ENCODE measurements around the gene GSG1L. TPM values are rescaled to one million over a fixed set of nuclear protein-coding genes. Genes with fewer than 3 reads are reported as not detected.

The GSG1L gene
- total RNA-seq, 2 donors from 2014 or later: 0.29 TPM; not detected in 1

DNA sequence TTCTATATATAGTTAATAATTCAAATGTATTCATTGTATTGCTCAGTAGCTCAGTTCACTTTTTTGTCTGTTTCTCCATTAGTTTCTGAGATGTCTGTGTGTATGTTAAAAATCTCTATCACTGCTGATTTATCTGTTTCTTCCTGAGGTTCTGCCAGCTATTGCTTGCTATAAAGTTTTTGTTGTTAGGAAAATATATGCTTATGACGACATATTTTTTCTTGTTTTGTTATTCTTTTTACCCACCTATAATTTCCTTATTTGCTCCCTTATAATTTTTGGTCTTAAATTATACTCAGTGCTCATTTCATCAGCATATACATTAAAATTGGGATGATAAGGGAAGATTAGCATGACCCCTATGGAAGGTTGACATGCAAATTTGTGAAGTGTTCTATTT lies 200.6 kb downstream of the GSG1L start:
- no peak for ATAC-seq (replicated peaks)
- H3K27ac Mint-ChIP-seq: no peak overlapping the region
- H3K4me3 Mint-ChIP-seq: no peak overlapping the region
- no peaks in the 10 kb centered on the region for H3K4me1 Mint-ChIP-seq
- H3K36me3 Mint-ChIP-seq (ENCODE audit: low read depth): no peaks in the 10 kb centered on the region
- peaks cover 21% of the 10 kb centered on the region for H3K9me3 Mint-ChIP-seq
- H3K27me3 Mint-ChIP-seq: peaks cover 3% of the 10 kb centered on the region

DNA sequence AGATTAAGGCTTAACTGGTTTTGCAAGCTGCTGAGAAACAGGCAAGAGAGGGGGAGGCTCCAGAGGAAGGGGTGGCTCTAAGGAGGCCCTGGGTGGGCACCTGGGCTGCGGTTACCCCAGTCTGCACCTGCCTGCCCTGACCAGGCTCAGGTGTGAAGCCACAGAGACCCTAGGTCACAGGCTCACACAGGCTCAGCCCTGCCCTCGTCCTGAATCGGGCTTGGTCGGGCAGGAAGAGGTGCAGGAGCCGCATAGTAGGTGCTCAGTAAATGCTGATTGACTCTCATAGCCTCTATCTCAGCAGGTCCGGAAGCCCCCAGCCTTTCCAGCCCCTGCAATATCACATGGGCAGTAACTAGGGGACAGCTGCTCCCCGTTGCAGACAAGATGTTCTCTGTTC lies 203.4 kb downstream of the GSG1L start:
- H3K27ac Mint-ChIP-seq: no peak overlapping the region
- no peaks in the 10 kb centered on the region for H3K4me1 Mint-ChIP-seq
- H3K9me3 Mint-ChIP-seq: peaks cover 17% of the 10 kb centered on the region
- no peaks in the 10 kb centered on the region for H3K36me3 Mint-ChIP-seq (ENCODE audit: low read depth)
- no peak for ATAC-seq (replicated peaks)
- H3K27me3 Mint-ChIP-seq: peaks cover 7% of the 10 kb centered on the region
- no peak overlapping the region for H3K4me3 Mint-ChIP-seq

DNA sequence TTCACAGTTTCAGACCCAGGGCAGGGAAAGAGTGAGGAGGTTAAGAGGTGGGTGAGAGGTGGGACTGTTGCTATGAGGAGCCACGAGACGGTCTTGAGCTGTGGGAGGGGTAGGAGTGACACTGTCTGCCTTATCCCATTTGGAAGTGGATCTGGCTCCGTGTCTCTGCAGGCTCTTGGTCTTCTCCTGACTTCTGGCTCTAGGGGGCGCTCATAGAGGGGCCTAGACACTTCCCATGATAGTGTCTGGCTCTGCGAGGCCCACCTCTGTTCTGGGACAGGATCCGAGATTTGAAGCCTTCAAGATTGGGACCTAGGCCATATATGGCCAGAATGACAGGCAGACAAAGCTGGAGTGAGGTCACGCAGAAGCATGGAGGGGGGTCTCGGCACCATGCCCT lies 204.5 kb downstream of the GSG1L start:
- no peak for ATAC-seq (replicated peaks)
- Mint-ChIP-seq H3K4me1 (no peaks in the 10 kb centered on the region), H3K27me3 (peaks cover 10% of the 10 kb centered on the region), H3K4me3 (no peak overlapping the region), H3K9me3 (peaks cover 16% of the 10 kb centered on the region), H3K36me3 (ENCODE audit: low read depth) (no peaks in the 10 kb centered on the region), H3K27ac (no peak overlapping the region)

DNA sequence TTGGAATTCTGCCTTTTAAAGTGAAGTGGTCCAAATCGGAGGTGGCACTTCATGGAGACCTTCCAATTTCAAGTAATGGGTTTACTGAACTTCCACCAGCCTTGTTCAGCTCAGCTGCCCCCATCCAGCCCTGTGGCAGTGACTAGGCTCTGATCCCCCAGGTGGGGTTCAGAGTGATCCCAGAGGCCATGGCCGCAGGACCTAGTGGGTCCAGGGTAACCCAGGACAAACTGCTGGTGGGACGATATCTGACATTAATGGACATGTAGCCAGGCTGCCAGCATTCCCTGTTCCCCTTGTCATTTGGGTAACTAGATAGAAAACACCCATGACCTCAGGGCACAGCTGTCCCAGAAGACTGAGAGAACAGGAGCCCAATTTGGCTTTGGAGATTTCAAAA lies 209.9 kb downstream of the GSG1L start:
- no peak overlapping the region for H3K4me3 Mint-ChIP-seq
- ATAC-seq (replicated peaks): no peak
- no peak overlapping the region for H3K27ac Mint-ChIP-seq
- H3K4me1 Mint-ChIP-seq: no peaks in the 10 kb centered on the region
- peaks cover 38% of the 10 kb centered on the region for H3K27me3 Mint-ChIP-seq
- no peaks in the 10 kb centered on the region for H3K9me3 Mint-ChIP-seq
- no peaks in the 10 kb centered on the region for H3K36me3 Mint-ChIP-seq (ENCODE audit: low read depth)

DNA sequence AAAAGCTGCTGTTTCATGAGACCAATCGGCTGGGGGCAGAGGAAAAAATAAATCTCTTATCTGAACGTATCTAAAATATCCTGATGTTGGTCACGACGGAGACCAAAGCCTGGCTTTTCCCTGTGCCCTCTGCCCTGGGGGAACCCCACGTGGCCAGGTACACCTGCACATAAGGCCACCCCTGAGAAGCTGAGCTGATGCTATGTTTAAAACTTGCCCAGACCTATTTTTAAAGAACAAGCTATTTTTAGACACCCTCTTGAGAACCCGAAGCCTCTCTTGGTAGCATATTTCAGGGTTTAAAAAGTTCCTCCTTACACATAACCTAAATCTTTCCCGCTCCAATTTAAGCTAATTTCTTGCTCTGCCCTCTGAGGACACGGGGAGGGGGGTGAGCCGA lies 210.4 kb downstream of the GSG1L start:
- Mint-ChIP-seq H3K36me3 (ENCODE audit: low read depth) (no peaks in the 10 kb centered on the region), H3K27ac (no peak overlapping the region), H3K27me3 (peaks cover 41% of the 10 kb centered on the region), H3K4me1 (no peaks in the 10 kb centered on the region), H3K9me3 (no peaks in the 10 kb centered on the region), H3K4me3 (no peak overlapping the region)
- ATAC-seq (replicated peaks): no peak

DNA sequence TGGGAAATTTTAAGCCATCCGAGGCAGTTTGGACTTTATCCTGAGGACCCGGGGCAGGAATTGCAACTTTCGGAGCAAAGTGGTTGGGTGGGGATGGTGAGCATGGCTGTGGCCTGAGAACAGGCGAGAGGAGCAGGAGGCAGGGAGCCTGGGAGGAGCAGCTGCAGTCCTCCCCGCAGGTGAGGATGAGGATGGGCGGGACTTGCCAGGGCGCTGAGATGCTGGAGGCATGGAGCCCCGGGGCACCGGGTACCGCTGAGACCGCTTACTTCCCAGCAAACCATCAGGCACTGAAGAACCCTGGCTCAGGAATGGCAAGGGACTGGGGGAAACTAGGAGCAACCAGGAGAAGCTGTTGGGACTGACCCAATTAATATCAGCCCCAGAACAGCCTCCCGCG lies 210.8 kb downstream of the GSG1L start:
- ATAC-seq (replicated peaks): no peak

DNA sequence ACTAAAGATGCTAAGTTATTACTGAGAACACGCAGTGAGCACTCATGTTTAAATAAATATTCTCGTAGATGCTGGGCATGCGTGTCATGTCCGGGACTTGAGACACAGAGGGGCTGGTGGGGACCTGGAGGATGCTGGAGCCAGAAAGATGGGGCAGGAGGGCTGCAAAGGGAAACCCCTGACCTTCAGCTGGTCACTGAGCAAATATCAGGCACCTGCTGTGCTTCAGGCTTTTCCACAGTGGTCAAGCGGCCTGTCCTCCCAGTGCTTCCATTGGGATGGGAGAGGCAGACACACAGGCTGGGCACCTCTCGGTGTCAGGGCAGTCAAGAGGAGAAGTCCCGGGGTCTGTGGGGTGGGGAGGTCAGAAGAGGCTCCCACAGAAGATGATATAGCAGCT lies 211.4 kb downstream of the GSG1L start:
- H3K9me3 Mint-ChIP-seq: no peaks in the 10 kb centered on the region
- H3K4me3 Mint-ChIP-seq: no peak overlapping the region
- H3K27me3 Mint-ChIP-seq: peaks cover 40% of the 10 kb centered on the region
- H3K27ac Mint-ChIP-seq: no peak overlapping the region
- ATAC-seq (replicated peaks): no peak
- no peaks in the 10 kb centered on the region for H3K4me1 Mint-ChIP-seq
- H3K36me3 Mint-ChIP-seq (ENCODE audit: low read depth): no peaks in the 10 kb centered on the region

More for the DNA sequence above, 210.8 kb downstream of the GSG1L start:
- Mint-ChIP-seq H3K9me3 (no peaks in the 10 kb centered on the region), H3K27ac (no peak overlapping the region), H3K4me1 (no peaks in the 10 kb centered on the region), H3K27me3 (peaks cover 41% of the 10 kb centered on the region), H3K36me3 (ENCODE audit: low read depth) (no peaks in the 10 kb centered on the region), H3K4me3 (no peak overlapping the region)

DNA sequence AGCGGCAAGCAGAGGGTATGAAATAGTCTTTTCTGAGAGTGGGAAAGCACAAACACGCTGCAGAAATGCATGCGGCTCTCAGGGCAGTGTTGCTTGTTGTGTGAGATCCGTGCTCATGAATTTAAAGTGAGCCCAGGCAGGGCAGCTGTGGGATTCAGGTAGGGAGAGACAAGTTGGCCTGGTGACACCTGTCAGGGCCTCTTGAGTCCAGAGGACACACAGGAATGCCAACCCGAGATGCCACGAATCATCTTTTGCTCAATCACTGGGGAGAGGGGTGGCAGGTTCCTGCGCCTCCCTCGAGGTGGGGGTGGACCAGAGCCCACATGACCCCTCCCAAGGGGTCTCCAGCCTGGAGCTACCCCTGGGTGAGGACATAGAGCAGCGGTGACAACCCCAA lies 211.9 kb downstream of the GSG1L start:
- H3K27me3 Mint-ChIP-seq: peaks cover 41% of the 10 kb centered on the region
- no peaks in the 10 kb centered on the region for H3K36me3 Mint-ChIP-seq (ENCODE audit: low read depth)
- no peaks in the 10 kb centered on the region for H3K4me1 Mint-ChIP-seq
- H3K9me3 Mint-ChIP-seq: no peaks in the 10 kb centered on the region
- H3K27ac Mint-ChIP-seq: no peak overlapping the region
- no peak overlapping the region for H3K4me3 Mint-ChIP-seq
- ATAC-seq (replicated peaks): no peak

DNA sequence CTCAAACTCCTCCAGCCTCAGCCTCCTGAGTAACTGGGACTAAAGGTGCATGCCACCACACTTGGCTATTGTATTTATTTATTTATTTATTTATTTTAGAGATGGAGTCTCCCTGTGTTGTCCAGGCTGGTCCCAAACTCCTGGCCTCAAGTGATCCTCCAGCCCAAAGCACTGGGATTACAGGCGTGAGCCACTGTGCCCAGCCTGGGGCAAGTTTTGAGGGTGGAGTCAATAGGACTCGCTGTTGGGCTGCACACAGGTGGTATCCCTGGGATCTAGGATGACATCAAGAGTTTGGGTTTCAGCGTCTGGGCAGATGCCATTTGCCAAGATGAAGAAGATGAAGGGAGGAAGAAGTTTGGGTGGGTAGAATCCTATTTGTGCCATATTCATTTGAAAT lies 213.9 kb downstream of the GSG1L start:
- Mint-ChIP-seq H3K4me3 (no peak overlapping the region), H3K36me3 (ENCODE audit: low read depth) (no peaks in the 10 kb centered on the region), H3K27ac (no peak overlapping the region), H3K9me3 (no peaks in the 10 kb centered on the region), H3K4me1 (no peaks in the 10 kb centered on the region), H3K27me3 (peaks cover 46% of the 10 kb centered on the region)
- ATAC-seq (replicated peaks): no peak

DNA sequence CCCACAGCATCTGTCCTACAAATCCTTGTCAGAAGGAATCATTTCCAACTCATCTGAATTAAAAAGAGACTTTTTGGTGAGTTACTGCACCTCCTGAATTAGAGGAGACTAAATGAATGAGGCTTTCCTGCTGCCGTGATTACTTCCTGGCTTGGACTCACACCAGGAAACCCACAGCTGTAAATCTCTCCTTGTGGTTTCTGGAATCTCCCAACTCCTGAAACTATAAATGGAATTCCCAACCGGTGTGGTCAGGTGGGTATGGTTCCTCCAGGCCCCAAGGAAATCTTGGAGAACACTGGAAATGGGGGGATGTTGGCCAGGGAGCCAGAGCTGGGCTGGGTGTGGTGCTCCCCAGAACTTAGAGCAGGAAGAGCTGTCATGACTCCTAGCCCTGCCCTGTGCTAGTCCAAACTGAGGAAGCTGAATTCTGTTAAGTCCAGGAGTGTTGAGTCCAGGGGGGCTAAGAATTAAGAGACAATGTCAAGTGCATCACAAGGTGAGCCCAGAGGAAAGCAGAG lies 216.4 kb downstream of the GSG1L start:
- Mint-ChIP-seq H3K36me3 (ENCODE audit: low read depth) (no peaks in the 10 kb centered on the region), H3K9me3 (no peaks in the 10 kb centered on the region), H3K27ac (no peak overlapping the region), H3K27me3 (peaks cover 47% of the 10 kb centered on the region), H3K4me3 (no peak overlapping the region), H3K4me1 (no peaks in the 10 kb centered on the region)
- no peak for ATAC-seq (replicated peaks)

DNA sequence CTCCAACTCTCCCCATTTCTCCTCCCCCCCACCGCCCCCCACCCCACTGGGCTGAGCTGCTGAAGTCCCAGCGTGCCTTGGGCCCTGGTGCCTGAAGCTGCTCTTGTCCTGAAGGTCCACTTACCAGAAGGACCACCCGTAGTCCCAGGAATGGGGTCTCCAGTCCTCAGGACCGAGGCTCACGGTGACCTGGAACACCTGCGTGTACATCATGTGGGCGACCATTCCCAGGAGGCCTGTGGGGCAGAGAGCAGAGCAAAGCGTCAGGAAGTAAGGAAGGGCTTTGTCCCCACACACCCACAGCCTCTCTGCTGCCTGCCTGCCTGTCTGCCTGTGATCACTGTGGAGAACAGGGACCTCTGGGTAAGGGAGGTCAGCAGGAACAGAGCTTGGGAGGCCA lies 218.7 kb downstream of the GSG1L start:
- H3K9me3 Mint-ChIP-seq: no peaks in the 10 kb centered on the region
- no peak for ATAC-seq (replicated peaks)
- no peak overlapping the region for H3K4me3 Mint-ChIP-seq
- no peak overlapping the region for H3K27ac Mint-ChIP-seq
- no peaks in the 10 kb centered on the region for H3K4me1 Mint-ChIP-seq
- H3K36me3 Mint-ChIP-seq (ENCODE audit: low read depth): no peaks in the 10 kb centered on the region
- peaks cover 33% of the 10 kb centered on the region for H3K27me3 Mint-ChIP-seq

DNA sequence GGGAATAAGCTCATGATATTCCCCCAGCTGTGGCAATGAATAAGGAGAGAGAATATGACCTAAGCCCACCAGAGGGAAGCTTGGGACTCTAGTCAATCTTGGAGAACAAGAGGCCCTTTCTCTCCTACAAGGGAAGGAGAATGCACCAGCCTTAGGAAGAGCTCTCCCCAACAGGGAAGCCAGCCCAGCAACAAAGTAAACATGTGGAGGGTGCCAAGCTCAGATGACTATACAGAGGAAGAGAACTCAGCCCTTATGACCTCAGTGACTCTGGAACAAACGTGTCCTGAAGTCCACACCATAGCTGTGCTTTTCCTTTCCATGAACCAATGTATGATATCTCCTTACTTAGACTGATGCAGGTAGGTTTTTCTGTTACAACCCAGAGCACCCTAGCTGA lies 219.7 kb downstream of the GSG1L start:
- Mint-ChIP-seq H3K4me3 (no peak overlapping the region), H3K27ac (no peak overlapping the region), H3K36me3 (ENCODE audit: low read depth) (no peaks in the 10 kb centered on the region), H3K9me3 (no peaks in the 10 kb centered on the region), H3K27me3 (peaks cover 34% of the 10 kb centered on the region), H3K4me1 (no peaks in the 10 kb centered on the region)
- ATAC-seq (replicated peaks): no peak

DNA sequence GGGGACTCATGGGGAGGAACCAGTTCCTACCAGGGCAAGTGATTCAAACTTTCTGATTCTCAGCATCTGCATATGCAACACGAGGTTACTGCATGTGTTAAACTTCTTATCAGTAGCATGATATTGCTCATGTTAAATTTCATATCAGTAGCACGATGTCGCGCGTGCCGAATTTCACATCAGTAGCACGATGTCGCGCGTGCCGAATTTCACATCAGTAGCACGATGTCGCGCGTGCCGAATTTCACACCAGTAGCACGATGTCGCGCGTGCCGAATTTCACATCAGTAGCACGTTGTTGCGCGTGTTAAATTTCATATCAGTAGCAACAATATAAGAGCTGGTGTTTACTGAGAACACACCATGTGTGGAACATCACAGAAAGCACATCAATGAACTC lies 221.6 kb downstream of the GSG1L start:
- H3K4me3 Mint-ChIP-seq: no peak overlapping the region
- H3K36me3 Mint-ChIP-seq (ENCODE audit: low read depth): no peaks in the 10 kb centered on the region
- H3K4me1 Mint-ChIP-seq: no peaks in the 10 kb centered on the region
- no peak for ATAC-seq (replicated peaks)
- peaks cover 34% of the 10 kb centered on the region for H3K27me3 Mint-ChIP-seq
- H3K9me3 Mint-ChIP-seq: peaks cover under 1% of the 10 kb centered on the region
- no peak overlapping the region for H3K27ac Mint-ChIP-seq

DNA sequence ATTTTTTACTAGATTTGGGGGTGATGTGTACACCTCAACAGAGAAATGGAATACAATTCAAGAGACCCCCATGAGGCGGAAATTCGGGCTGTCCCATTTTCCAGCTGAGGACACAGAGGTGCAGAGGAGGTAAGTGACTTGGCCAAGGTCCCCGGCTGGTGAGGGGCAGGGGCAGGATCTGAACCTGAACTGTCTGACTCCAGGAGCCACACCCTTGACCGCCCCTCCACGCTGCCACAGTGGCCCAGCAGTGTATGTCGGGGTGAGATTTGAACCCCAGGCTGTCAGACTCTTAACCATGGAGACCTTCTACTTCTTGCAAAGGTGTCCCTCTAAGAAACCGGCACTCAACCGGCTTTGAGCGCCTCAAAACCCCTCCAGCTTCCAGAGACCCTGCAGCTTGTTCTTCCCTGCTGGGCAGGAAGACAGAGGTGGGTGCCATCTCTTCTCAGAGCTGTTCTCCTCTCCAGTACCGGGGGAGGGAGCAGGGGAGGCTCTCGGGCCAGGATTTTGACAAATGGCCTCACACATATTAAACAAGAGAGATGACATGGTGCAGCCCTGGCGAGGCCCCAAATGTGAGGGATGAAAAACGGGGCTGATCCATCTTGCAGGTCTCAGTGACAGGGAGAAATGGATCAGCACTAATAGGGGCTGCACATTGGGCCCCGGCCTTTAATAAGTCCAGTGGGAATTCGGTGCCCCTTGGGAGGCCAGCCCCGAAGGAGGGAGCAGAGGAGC lies 222.3 kb downstream of the GSG1L start:
- Mint-ChIP-seq H3K27me3 (peaks cover 41% of the 10 kb centered on the region), H3K36me3 (ENCODE audit: low read depth) (no peaks in the 10 kb centered on the region), H3K9me3 (peaks cover 5% of the 10 kb centered on the region), H3K27ac (no peak overlapping the region), H3K4me3 (no peak overlapping the region), H3K4me1 (no peaks in the 10 kb centered on the region)
- ATAC-seq (replicated peaks): no peak

DNA sequence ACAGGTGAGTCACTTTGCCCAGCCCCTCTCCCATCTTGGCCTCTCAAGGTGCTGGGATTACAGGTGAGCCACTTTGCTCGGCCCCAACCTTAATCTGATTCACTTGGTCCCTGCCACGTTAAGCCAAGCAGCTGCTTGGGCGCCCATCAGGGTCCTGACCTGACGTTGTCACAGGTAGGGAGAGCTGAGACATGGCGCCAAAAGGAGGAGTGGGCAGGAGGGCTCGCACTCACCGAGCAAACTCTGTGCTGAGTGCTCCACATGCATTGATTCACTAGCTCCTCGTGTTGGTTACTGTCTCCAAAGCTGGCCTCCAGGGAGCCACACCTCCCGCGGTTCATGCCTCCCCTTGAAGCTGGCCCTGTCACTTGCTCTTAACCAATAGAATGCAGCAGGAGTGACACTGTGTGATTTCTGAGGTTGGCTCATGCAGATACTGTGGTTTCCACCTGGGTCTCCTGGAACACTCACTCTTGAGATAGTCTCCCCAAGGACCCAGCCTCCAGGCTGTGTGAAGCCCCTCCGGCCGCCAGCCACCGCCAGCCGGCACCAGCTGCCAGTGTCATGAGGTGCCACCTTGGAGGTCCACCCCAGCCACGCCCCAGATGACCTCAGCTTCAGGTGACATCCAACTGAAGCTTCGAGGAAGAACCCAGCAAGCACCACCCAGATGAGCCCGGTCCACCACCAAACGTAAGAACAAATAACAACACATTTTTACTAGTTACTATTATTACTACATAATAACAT lies 223.0 kb downstream of the GSG1L start:
- no peak overlapping the region for H3K4me3 Mint-ChIP-seq
- peaks cover 38% of the 10 kb centered on the region for H3K27me3 Mint-ChIP-seq
- no peaks in the 10 kb centered on the region for H3K4me1 Mint-ChIP-seq
- ATAC-seq (replicated peaks): no peak
- no peak overlapping the region for H3K27ac Mint-ChIP-seq
- no peaks in the 10 kb centered on the region for H3K36me3 Mint-ChIP-seq (ENCODE audit: low read depth)
- peaks cover 5% of the 10 kb centered on the region for H3K9me3 Mint-ChIP-seq

All from activated T-helper 17 cell treated with anti-CD3 and anti-CD28 coated beads, Interleukin-2, amount 50 U/mL, for 72 hours (primary cell).